GM18519 (cell line): ENCODE data around the gene MACO1.
"Not testable (repeated sequence)": the region's sequence is repeated elsewhere in the genome, so short reads cannot be mapped to it uniquely, and the experiment has no call there.

Experiments
- ATAC-seq: cut with Tn5 transposase; IDR thresholded peaks from one replicate; pipeline ENCODE4 v1.9.1; 2021; ENCODE audit warnings: mild to moderate bottlenecking, moderate library complexity; ENCODE audit not compliant: unreplicated experiment, low FRiP score

Gene MACO1

GRCh38 chr1:25430073-25430966 is at the start of gene MACO1:
MACO1 (plus strand) TSS chr1:25430897; CDS start chr1:25431099, 202 bp downstream.
- ATAC-seq, result peak; percentile 74

- ATAC-seq, result not testable (repeated sequence)
Observed at GRCh38 chr1:25382543-25382942, 48.2 kb upstream of the MACO1 start.

- not testable (repeated sequence) for ATAC-seq
Observed at GRCh38 chr1:25383090-25383489, 47.6 kb upstream of the MACO1 start.

- ATAC-seq, result not testable (repeated sequence)
Observed at GRCh38 chr1:25383875-25384274, 46.8 kb upstream of the MACO1 start.

- not testable (repeated sequence) for ATAC-seq
Observed at GRCh38 chr1:25387096-25387495, 43.6 kb upstream of the MACO1 start.

- not testable (repeated sequence) for ATAC-seq
Observed at GRCh38 chr1:25388691-25389090, 42.0 kb upstream of the MACO1 start.

- not testable (repeated sequence) for ATAC-seq
Observed at GRCh38 chr1:25389721-25390120, 41.0 kb upstream of the MACO1 start.

GRCh38 chr1:25392841-25393240 is 37.9 kb upstream of the MACO1 start:
- ATAC-seq, result no peak

- ATAC-seq, result not testable (repeated sequence)
Observed at GRCh38 chr1:25397549-25397948, 33.1 kb upstream of the MACO1 start.

GRCh38 chr1:25398079-25398478 is 32.6 kb upstream of the MACO1 start:
- ATAC-seq, result not testable (repeated sequence)

- ATAC-seq, result not testable (repeated sequence)
Observed at GRCh38 chr1:25402947-25403803, 27.5 kb upstream of the MACO1 start.

- not testable (repeated sequence) for ATAC-seq
Observed at GRCh38 chr1:25405731-25406305, 24.9 kb upstream of the MACO1 start.

- ATAC-seq, result not testable (repeated sequence)
Observed at GRCh38 chr1:25409641-25410427, 20.9 kb upstream of the MACO1 start.

GRCh38 chr1:25412872-25413623 is 17.6 kb upstream of the MACO1 start:
- ATAC-seq, result not testable (repeated sequence)

- ATAC-seq, result not testable (repeated sequence)
Observed at GRCh38 chr1:25414157-25414556, 16.5 kb upstream of the MACO1 start.

- ATAC-seq, result not testable (repeated sequence)
Observed at GRCh38 chr1:25414578-25414977, 16.1 kb upstream of the MACO1 start.

- not testable (repeated sequence) for ATAC-seq
Observed at GRCh38 chr1:25417280-25417679, 13.4 kb upstream of the MACO1 start.

- ATAC-seq, result not testable (repeated sequence)
Observed at GRCh38 chr1:25419339-25419738, 11.4 kb upstream of the MACO1 start.

- ATAC-seq, result not testable (repeated sequence)
Observed at GRCh38 chr1:25420715-25421114, 10.0 kb upstream of the MACO1 start, which contains the start of gene RHCE. RHCE (minus strand) TSS chr1:25420825; CDS start chr1:25420786, 39 bp downstream.
